ENCODE data around the gene TBL1X. TPM values are rescaled to one million over a fixed set of nuclear protein-coding genes. Genes with fewer than 3 reads are reported as not detected.

Gene TBL1X
- total and polyA plus RNA-seq, 2 of the 8 experiments (the other 6 are each of a cell fraction or from before 2014, with no cell fraction given) = 13.3 to 25.6 TPM

GRCh38 chrX:9510980-9511379 is 46.1 kb downstream of the TBL1X start:
- Histone ChIP-seq H3K14ac (ENCODE audit: insufficient read length) (no peak overlapping the region), H3K4me3 (ENCODE audit: extremely low read depth in 1 of 4, insufficient read depth in 2 of 4, low read depth in 3 of 4, low read length in 4 of 4) (no peak overlapping the region), H3K9ac (replicated peaks in 1 of 4; ENCODE audit: extremely low read depth in 1 of 4, low read depth in 3 of 4, low read length in 3 of 4) (no peak overlapping the region), H3K79me2 (ENCODE audit: control insufficient read depth in 1 of 2, insufficient read depth in 2 of 2, low read length in 2 of 2) (no peaks in the 10 kb centered on the region), H3K4ac (replicated peaks; ENCODE audit: insufficient read length, low read depth, low read length) (no peak overlapping the region), H3K18ac (ENCODE audit: extremely low read depth, low read length) (no peak overlapping the region), H2BK12ac (ENCODE audit: low read depth, low read length) (no peak overlapping the region), H3K23ac (ENCODE audit: insufficient read length) (no peak overlapping the region), H4K5ac (ENCODE audit: insufficient read length, low read depth, low read length) (no peak overlapping the region), H3K79me1 (ENCODE audit: low read depth, low read length) (no peaks in the 10 kb centered on the region), H2BK15ac (ENCODE audit: low read length) (no peak overlapping the region), H4K8ac (ENCODE audit: extremely low read depth, insufficient read depth, low read length) (no peak overlapping the region), H2BK20ac (ENCODE audit: low read length) (no peak overlapping the region), H2BK5ac (ENCODE audit: low read depth, low read length) (no peak overlapping the region), H4K91ac (replicated peaks; ENCODE audit: insufficient read length, low read length) (no peak overlapping the region), H2AFZ (ENCODE audit: low read length) (no peak overlapping the region), H4K20me1 (replicated peaks in 1 of 2; ENCODE audit: control insufficient read depth in 1 of 2, insufficient read depth in 2 of 2, low read length in 2 of 2) (no peaks in the 10 kb centered on the region), H3K23me2 (ENCODE audit: low read depth, low read length) (no peaks in the 10 kb centered on the region), H3K36me3 (ENCODE audit: control insufficient read depth in 2 of 4, insufficient read depth in 4 of 4, low read length in 3 of 4) (no peaks in the 10 kb centered on the region; a peak in 2 of 8 replicates), H2AK5ac (ENCODE audit: low read depth, low read length) (no peak overlapping the region), H3K56ac (replicated peaks; ENCODE audit: insufficient read length, low read depth, low read length) (no peak overlapping the region), H3K4me2 (ENCODE audit: insufficient read depth in 1 of 2, low read depth in 2 of 2, low read length in 2 of 2) (no peak overlapping the region), H2BK120ac (replicated peaks; ENCODE audit: low read depth, low read length) (no peak overlapping the region), H3K27me3 (replicated peaks in 1 of 4; ENCODE audit: control insufficient read depth in 3 of 4, extremely low read depth in 1 of 4, insufficient read depth in 3 of 4, low read length in 3 of 4) (no peaks in the 10 kb centered on the region), H3K27ac (ENCODE audit: low read depth, low read length) (no peak overlapping the region), H3K4me1 (replicated peaks in 1 of 4; ENCODE audit: control insufficient read depth in 3 of 4, insufficient read depth in 4 of 4, low read length in 3 of 4) (no peaks in the 10 kb centered on the region), H3K9me3 (ENCODE audit: insufficient read depth in 2 of 2, low read depth in 1 of 2, low read length in 1 of 2) (no peaks in the 10 kb centered on the region)
- ChIA-PET POLR2A (ENCODE audit: partially characterized antibody) (no interaction called here), CTCF (ENCODE audit: partially characterized antibody) (no interaction called here)
- 100% methylated on average over 3 of the region's 3 CpGs; no CpG with 5 or more reads in 1 of the 2 experiments for WGBS, 2 experiments (ENCODE audit: extremely low coverage in 1 of 2, insufficient coverage in 1 of 2, insufficient read length in 1 of 2, insufficient replicate concordance in 2 of 2, low coverage in 1 of 2, low lambda C conversion rate in 2 of 2, missing lambda C conversion rate in 1 of 2)
- FAIRE-seq = no peak
- TF ChIP-seq BACH1 (IDR thresholded peaks at IDR 0.05; ENCODE audit: low read length) = no peak
- TF ChIP-seq RNF2 (IDR thresholded peaks at IDR 0.05; ENCODE audit: borderline replicate concordance, low read depth, low read length, missing control alignments, poor library complexity, severe bottlenecking) = no peak
- TF ChIP-seq POLR2A (IDR thresholded peaks at IDR 0.05; ENCODE audit: control extremely low read depth in 1 of 2, low read depth in 2 of 2, low read length in 2 of 2) = no peak
- TF ChIP-seq TEAD4 (IDR thresholded peaks at IDR 0.05; ENCODE audit: low read depth, low read length) = no peak
- no peak for TF ChIP-seq KDM4A (IDR thresholded peaks at IDR 0.05; ENCODE audit: low read depth, low read length, severe bottlenecking)
- no peak for TF ChIP-seq RBBP5 (IDR thresholded peaks at IDR 0.05; ENCODE audit: borderline replicate concordance, low read depth, low read length)
- no peak for TF ChIP-seq SUZ12 (IDR thresholded peaks at IDR 0.05; ENCODE audit: low read length)
- TF ChIP-seq SIN3A (conservative IDR thresholded peaks at IDR 0.05 in 1 of 2, IDR thresholded peaks at IDR 0.05 in 1 of 2; ENCODE audit: low read depth in 1 of 2, low read length in 2 of 2) = no peak
- no peak for TF ChIP-seq KDM5A (IDR thresholded peaks at IDR 0.05; ENCODE audit: low read length)
- no peak for TF ChIP-seq EZH2 (IDR thresholded peaks at IDR 0.05; ENCODE audit: low read depth, low read length, severe bottlenecking)
- DNase-seq (ENCODE audit: low read depth in 1 of 2, low spot score in 2 of 2) = no peak

Measured in H1 (cell line).